Endodermal cell (in vitro differentiated cells): ENCODE results near the gene AK4. TPM values are rescaled to one million over a fixed set of nuclear protein-coding genes. Genes with fewer than 3 reads are reported as not detected.
"Not testable (repeated sequence)": the region's sequence is repeated elsewhere in the genome, so short reads cannot be mapped to it uniquely, and the experiment has no call there.

Experiments used
- DNase-seq: peaks from one replicate; pipeline ENCODE4 v3.0.0-alpha.2; 2017
- H3K27ac ChIP-seq: 2 replicates; pipeline ENCODE4 v1.5.1; 2013; ENCODE audit warnings: mild to moderate bottlenecking, low read depth, low read length, moderate library complexity
- H3K27me3 ChIP-seq: 2 replicates; pipeline ENCODE4 v1.6.1; 2013; ENCODE audit warnings: mild to moderate bottlenecking, low read length, moderate library complexity; ENCODE audit not compliant: insufficient read depth, control insufficient read depth, poor library complexity, severe bottlenecking
- H3K36me3 ChIP-seq: 2 replicates; pipeline ENCODE4 v1.7.0; 2013; ENCODE audit warnings: mild to moderate bottlenecking, low read length, moderate library complexity; ENCODE audit not compliant: control insufficient read depth, insufficient read depth
- H3K4me1 ChIP-seq: one replicate; pipeline ENCODE4 v1.7.0; 2013; ENCODE audit warnings: low read length; ENCODE audit not compliant: control insufficient read depth, insufficient read depth
- H3K4me3 ChIP-seq: 2 replicates; pipeline ENCODE4 v1.5.1; 2013; ENCODE audit warnings: mild to moderate bottlenecking, low read length, moderate library complexity
- H3K9ac ChIP-seq: 2 replicates; pipeline ENCODE4 v1.6.1; 2013; ENCODE audit warnings: mild to moderate bottlenecking, low read length, moderate library complexity; ENCODE audit not compliant: poor library complexity, severe bottlenecking; ENCODE audit errors: extremely low read depth
- H3K9me3 ChIP-seq: 2 replicates; pipeline ENCODE4 v1.6.1; 2013; ENCODE audit warnings: mild to moderate bottlenecking, low read length, moderate library complexity; ENCODE audit not compliant: control insufficient read depth
- H3K27ac Mint-ChIP-seq: 2 replicates; pipeline ENCODE4 v1.8.0; 2020; ENCODE audit warnings: mixed read lengths
- H3K27me3 Mint-ChIP-seq: 2 replicates; pipeline ENCODE4 v1.8.0; 2021; ENCODE audit warnings: mild to moderate bottlenecking, mixed read lengths; ENCODE audit not compliant: insufficient read depth
- H3K36me3 Mint-ChIP-seq: 2 replicates; pipeline ENCODE4 v1.8.0; 2020; ENCODE audit warnings: low read depth, mixed read lengths
- H3K4me1 Mint-ChIP-seq: 2 replicates; pipeline ENCODE4 v1.8.0; 2020; ENCODE audit warnings: mixed read lengths
- H3K4me3 Mint-ChIP-seq: 2 replicates; pipeline ENCODE4 v1.8.0; 2020; ENCODE audit warnings: mild to moderate bottlenecking, moderate library complexity, mixed read lengths
- H3K9me3 Mint-ChIP-seq: 2 replicates; pipeline ENCODE4 v1.8.0; 2020; ENCODE audit warnings: mild to moderate bottlenecking, mixed read lengths
- WGBS, 2 experiments: methylation state at CpG; one replicate each; pipeline versions ENCODE4 v1.1.5 to v1.1.7; 2013; ENCODE audit warnings: missing lambda C conversion rate in 2 of 2, mixed read lengths in 1 of 2; ENCODE audit not compliant: insufficient coverage in 1 of 2, insufficient read length in 1 of 2; 5-methylcytosine and 5-hydroxymethylcytosine counted together
- total RNA-seq, 2 donors: library from RNA; stranded (reverse); fragmentation: NEBNext Ultra II Directional in 1 of 2; extraction: Animal tissue kit (Norgen Biotek cat#: 25700) in 1 of 2; gene quantifications; 2 replicates in 1 of 2; 3 replicates in 1 of 2; pipeline ENCODE4 v1.2.1, GENCODE V29; 2021
- TF ChIP-seq, protein P1 (sequence below): fragments of 200-600 bp; sonication (generic); conservative IDR thresholded peaks from 2 replicates; pipeline ENCODE4 v1.5.0; 2021; ENCODE audit warnings: antibody characterized with exemption, mild to moderate bottlenecking

Gene AK4
- total RNA-seq, 2 donors from 2014 or later = 118 to 139 TPM

DNA sequence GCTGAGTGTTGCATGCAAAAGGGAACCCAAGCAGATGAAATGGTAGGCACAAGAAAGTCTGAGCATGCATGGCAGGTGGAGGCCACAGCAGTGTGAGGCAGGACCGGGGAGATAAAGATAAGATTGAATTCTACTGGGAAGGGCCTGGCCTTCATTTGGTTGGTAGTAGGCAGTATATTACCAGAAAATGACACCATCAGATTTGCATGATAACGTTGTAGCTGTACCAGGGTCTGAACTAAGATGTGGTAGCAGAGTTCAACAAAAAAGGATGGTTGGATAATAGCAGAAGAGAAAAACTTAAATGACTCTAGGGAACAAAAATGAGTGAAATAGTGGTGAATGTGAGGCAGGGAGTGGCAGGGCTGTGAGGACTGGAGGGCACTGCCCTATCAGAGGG is 85.8 kb downstream of the AK4 start:
- Mint-ChIP-seq H3K4me3 (no peak overlapping the region), H3K9me3 (peaks cover 10% of the 10 kb centered on the region)

DNA sequence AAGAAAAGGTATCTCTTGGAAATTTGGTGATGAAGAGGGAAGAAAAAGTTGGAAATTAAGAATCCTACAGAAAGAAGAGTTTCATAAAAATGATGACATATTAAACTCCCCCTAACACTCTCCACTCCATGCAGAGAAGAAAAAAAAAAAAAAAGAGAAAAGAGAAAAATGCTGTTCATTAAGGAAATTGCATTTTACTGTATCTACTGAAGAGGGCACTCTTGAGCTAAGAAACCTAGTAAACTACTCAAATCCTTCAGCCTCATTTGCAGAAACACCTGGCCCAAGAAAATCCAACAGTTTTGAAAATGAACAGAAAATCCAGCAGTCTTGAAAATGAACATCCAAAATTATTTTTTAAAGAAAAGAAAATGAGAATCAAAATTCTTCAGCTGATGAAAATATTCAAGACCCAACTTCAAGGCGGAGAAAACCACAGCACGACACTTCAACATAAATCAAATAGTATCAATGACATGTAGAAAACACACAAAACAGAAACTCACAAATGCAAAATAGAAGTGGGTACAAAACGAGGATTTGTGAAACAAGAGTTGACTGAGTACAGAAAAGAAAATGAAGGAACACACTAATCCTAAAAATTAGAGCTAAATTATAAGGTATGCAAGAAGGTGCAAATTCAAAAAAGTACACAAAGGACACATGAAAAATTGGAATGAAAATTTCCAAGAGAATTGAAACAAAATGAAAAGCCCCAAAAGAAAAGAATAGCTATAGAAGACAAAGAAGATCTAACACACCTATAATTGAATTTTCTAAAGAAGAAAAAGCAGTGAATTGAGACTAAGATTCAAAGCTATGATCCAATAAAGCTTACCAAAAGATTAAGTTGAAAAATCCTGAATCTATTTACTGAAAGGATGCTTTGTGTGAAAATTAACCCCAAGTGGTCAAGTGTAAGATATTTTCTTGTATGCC is 88.1 kb downstream of the AK4 start:
- Mint-ChIP-seq H3K4me1 (peaks cover 4% of the 10 kb centered on the region), H3K36me3 (peaks cover 5% of the 10 kb centered on the region), H3K9me3 (peaks cover 10% of the 10 kb centered on the region), H3K4me3 (no peak overlapping the region), H3K27me3 (no peaks in the 10 kb centered on the region), H3K27ac (no peak overlapping the region)
- Histone ChIP-seq H3K36me3 (no peaks in the 10 kb centered on the region), H3K4me3 (peak overlapping the region; percentile 0), H3K27ac (no peak overlapping the region), H3K27me3 (no peaks in the 10 kb centered on the region), H3K9me3 (peaks cover 20% of the 10 kb centered on the region), H3K9ac (no peak overlapping the region), H3K4me1 (no peaks in the 10 kb centered on the region)
- TF ChIP-seq, protein P1, sequence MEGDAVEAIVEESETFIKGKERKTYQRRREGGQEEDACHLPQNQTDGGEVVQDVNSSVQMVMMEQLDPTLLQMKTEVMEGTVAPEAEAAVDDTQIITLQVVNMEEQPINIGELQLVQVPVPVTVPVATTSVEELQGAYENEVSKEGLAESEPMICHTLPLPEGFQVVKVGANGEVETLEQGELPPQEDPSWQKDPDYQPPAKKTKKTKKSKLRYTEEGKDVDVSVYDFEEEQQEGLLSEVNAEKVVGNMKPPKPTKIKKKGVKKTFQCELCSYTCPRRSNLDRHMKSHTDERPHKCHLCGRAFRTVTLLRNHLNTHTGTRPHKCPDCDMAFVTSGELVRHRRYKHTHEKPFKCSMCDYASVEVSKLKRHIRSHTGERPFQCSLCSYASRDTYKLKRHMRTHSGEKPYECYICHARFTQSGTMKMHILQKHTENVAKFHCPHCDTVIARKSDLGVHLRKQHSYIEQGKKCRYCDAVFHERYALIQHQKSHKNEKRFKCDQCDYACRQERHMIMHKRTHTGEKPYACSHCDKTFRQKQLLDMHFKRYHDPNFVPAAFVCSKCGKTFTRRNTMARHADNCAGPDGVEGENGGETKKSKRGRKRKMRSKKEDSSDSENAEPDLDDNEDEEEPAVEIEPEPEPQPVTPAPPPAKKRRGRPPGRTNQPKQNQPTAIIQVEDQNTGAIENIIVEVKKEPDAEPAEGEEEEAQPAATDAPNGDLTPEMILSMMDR = peak; percentile 88
- 79% methylated on average over 3 of the region's 3 CpGs; no CpG with 5 or more reads in 1 of the 2 experiments for WGBS, 2 experiments
- no peak for DNase-seq

More for the DNA sequence above, 85.8 kb downstream of the AK4 start:
- H3K9me3 ChIP-seq = peaks cover 20% of the 10 kb centered on the region
- H3K4me3 ChIP-seq = no peak overlapping the region
- Mint-ChIP-seq H3K36me3 (peaks cover 11% of the 10 kb centered on the region), H3K4me1 (peaks cover 23% of the 10 kb centered on the region), H3K27ac (no peak overlapping the region), H3K27me3 (no peaks in the 10 kb centered on the region)
- 71 to 84% methylated on average over 1 to 2 of the region's 2 CpGs for whole genome bisulfite sequencing, 2 experiments
- no peaks in the 10 kb centered on the region for H3K4me1 ChIP-seq
- peaks cover 5% of the 10 kb centered on the region for H3K36me3 ChIP-seq
- H3K27ac ChIP-seq = no peak overlapping the region
- no peak overlapping the region for H3K9ac ChIP-seq
- H3K27me3 ChIP-seq = no peaks in the 10 kb centered on the region
- TF ChIP-seq, protein P1 = no peak
- DNase-seq = no peak

DNA sequence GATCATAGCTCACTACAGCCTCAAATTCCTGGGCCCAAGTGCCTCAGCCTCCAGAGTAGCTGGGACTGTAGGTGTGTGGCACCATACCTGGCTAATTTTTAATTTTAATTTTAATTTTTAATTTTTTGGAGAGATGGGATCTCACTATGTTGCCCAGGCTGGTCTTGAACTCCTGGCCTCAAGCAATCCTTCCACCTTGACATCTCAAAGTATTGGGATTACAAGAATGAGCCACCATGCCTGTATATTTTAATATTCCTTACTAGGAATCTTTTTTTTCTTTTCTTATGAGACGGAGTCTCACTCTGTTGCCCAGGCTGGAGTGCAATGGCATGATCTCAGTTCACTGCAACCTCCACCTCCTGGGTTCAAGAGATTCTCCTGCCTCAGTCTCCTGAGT is 89.1 kb downstream of the AK4 start:
- H3K9ac ChIP-seq, H3K4me1 Mint-ChIP-seq, H3K27me3 ChIP-seq, H3K4me3 Mint-ChIP-seq, H3K27ac ChIP-seq, H3K36me3 ChIP-seq, H3K36me3 Mint-ChIP-seq, H3K4me1 ChIP-seq, H3K27me3 Mint-ChIP-seq, DNase-seq, H3K27ac Mint-ChIP-seq: not testable (repeated sequence)
- 97% methylated on average over 1 of the region's 1 CpG; no CpG with 5 or more reads in 1 of the 2 experiments for WGBS, 2 experiments
- Histone ChIP-seq H3K9me3 (peaks cover 20% of the 10 kb centered on the region), H3K4me3 (peak overlapping the region; percentile 0)
- H3K9me3 Mint-ChIP-seq = peaks cover 10% of the 10 kb centered on the region
